ENCODE measurements around the gene FAR2.
A peak's percentile ranks its signal among the peaks of the same experiment; 100 is the strongest.

FAR2 gene

GRCh38 chr12:29155079-29155478 lies 6.0 kb downstream of the FAR2 start:
- Histone ChIP-seq H3K4me2 (ENCODE audit: low read length) (peak overlapping the region; percentile 35), H3K79me2 (ENCODE audit: low read length) (no peaks in the 10 kb centered on the region)

GRCh38 chr12:29157486-29157946 lies 8.4 kb downstream of the FAR2 start:
- H3K9me3 ChIP-seq (ENCODE audit: insufficient read depth, low read length): no peaks in the 10 kb centered on the region
- H4K20me1 ChIP-seq (ENCODE audit: insufficient read depth, low read length): no peaks in the 10 kb centered on the region
- H3K9ac ChIP-seq (ENCODE audit: low read length): no peak overlapping the region
- TF ChIP-seq EZH2phosphoT487 (IDR thresholded peaks at IDR 0.05; ENCODE audit: low read depth) (no peak), CTCF (IDR thresholded peaks at IDR 0.05; ENCODE audit: low read depth, low read length) (no peak)
- no peak overlapping the region for H3K27ac ChIP-seq (ENCODE audit: low read length)
- no peak overlapping the region for H3K4me2 ChIP-seq (ENCODE audit: low read length)
- H3K36me3 ChIP-seq (replicated peaks; ENCODE audit: low read depth, low read length): no peaks in the 10 kb centered on the region
- H2AFZ ChIP-seq (ENCODE audit: low read depth, low read length): no peak overlapping the region
- H3K4me3 ChIP-seq (ENCODE audit: low read length): no peak overlapping the region
- H3K27me3 ChIP-seq (ENCODE audit: low read depth, low read length): no peaks in the 10 kb centered on the region; the same call in 1 of the 2 replicates
- H3K79me2 ChIP-seq (ENCODE audit: low read length): no peaks in the 10 kb centered on the region
- H3K4me1 ChIP-seq (ENCODE audit: low read length): peaks cover 35% of the 10 kb centered on the region

More at GRCh38 chr12:29155079-29155478, 6.0 kb downstream of the FAR2 start:
- Histone ChIP-seq H3K9me3 (ENCODE audit: insufficient read depth, low read length) (no peaks in the 10 kb centered on the region), H3K36me3 (replicated peaks; ENCODE audit: low read depth, low read length) (no peaks in the 10 kb centered on the region), H3K9ac (ENCODE audit: low read length) (no peak overlapping the region), H3K27me3 (ENCODE audit: low read depth, low read length) (no peaks in the 10 kb centered on the region; the same call in 1 of the 2 replicates), H3K27ac (ENCODE audit: low read length) (peak overlapping the region; percentile 10; the same call in 1 of the 2 replicates), H3K4me3 (ENCODE audit: low read length) (no peak overlapping the region), H4K20me1 (ENCODE audit: insufficient read depth, low read length) (no peaks in the 10 kb centered on the region), H3K4me1 (ENCODE audit: low read length) (peaks cover 44% of the 10 kb centered on the region), H2AFZ (ENCODE audit: low read depth, low read length) (peak overlapping the region; percentile 72)
- TF ChIP-seq CTCF (IDR thresholded peaks at IDR 0.05; ENCODE audit: low read depth, low read length) (no peak), EZH2phosphoT487 (IDR thresholded peaks at IDR 0.05; ENCODE audit: low read depth) (no peak)

GRCh38 chr12:29158115-29158763 lies 9.2 kb downstream of the FAR2 start:
- H3K4me1 ChIP-seq (ENCODE audit: low read length): peaks cover 28% of the 10 kb centered on the region
- H3K4me2 ChIP-seq (ENCODE audit: low read length): no peak overlapping the region
- no peaks in the 10 kb centered on the region for H3K79me2 ChIP-seq (ENCODE audit: low read length)
- H3K4me3 ChIP-seq (ENCODE audit: low read length): no peak overlapping the region
- H3K36me3 ChIP-seq (replicated peaks; ENCODE audit: low read depth, low read length): no peaks in the 10 kb centered on the region
- no peak overlapping the region for H3K27ac ChIP-seq (ENCODE audit: low read length)
- H4K20me1 ChIP-seq (ENCODE audit: insufficient read depth, low read length): no peaks in the 10 kb centered on the region
- no peak overlapping the region for H2AFZ ChIP-seq (ENCODE audit: low read depth, low read length)
- TF ChIP-seq CTCF (IDR thresholded peaks at IDR 0.05; ENCODE audit: low read depth, low read length) (no peak), EZH2phosphoT487 (IDR thresholded peaks at IDR 0.05; ENCODE audit: low read depth) (no peak)
- H3K27me3 ChIP-seq (ENCODE audit: low read depth, low read length): peaks cover 4% of the 10 kb centered on the region; the same call in 1 of the 2 replicates
- no peak overlapping the region for H3K9ac ChIP-seq (ENCODE audit: low read length)
- no peaks in the 10 kb centered on the region for H3K9me3 ChIP-seq (ENCODE audit: insufficient read depth, low read length)

- peaks cover 22% of the 10 kb centered on the region for H3K4me1 ChIP-seq (ENCODE audit: low read length)
- no peak overlapping the region for H3K9ac ChIP-seq (ENCODE audit: low read length)
- TF ChIP-seq EZH2phosphoT487 (IDR thresholded peaks at IDR 0.05; ENCODE audit: low read depth) (no peak), CTCF (IDR thresholded peaks at IDR 0.05; ENCODE audit: low read depth, low read length) (no peak)
- H3K4me3 ChIP-seq (ENCODE audit: low read length): no peak overlapping the region
- no peaks in the 10 kb centered on the region for H3K9me3 ChIP-seq (ENCODE audit: insufficient read depth, low read length)
- no peak overlapping the region for H2AFZ ChIP-seq (ENCODE audit: low read depth, low read length)
- no peaks in the 10 kb centered on the region for H3K79me2 ChIP-seq (ENCODE audit: low read length)
- peaks cover 12% of the 10 kb centered on the region for H3K27me3 ChIP-seq (ENCODE audit: low read depth, low read length)
- no peak overlapping the region for H3K4me2 ChIP-seq (ENCODE audit: low read length)
- H4K20me1 ChIP-seq (ENCODE audit: insufficient read depth, low read length): no peaks in the 10 kb centered on the region
- H3K36me3 ChIP-seq (replicated peaks; ENCODE audit: low read depth, low read length): no peaks in the 10 kb centered on the region
- no peak overlapping the region for H3K27ac ChIP-seq (ENCODE audit: low read length)
Measured at GRCh38 chr12:29159661-29160060, 10.6 kb downstream of the FAR2 start.

All from OCI-LY3 (cell line).